H7 (cell line): Measurements from ENCODE around the gene GSG1L. TPM values are rescaled to one million over a fixed set of nuclear protein-coding genes. Genes with fewer than 3 reads are reported as not detected.

Experiments
- DNase-seq: peaks from one replicate; pipeline ENCODE4 v3.0.0; 2012
- H3K27me3 ChIP-seq: 2 replicates; pipeline ENCODE4 v1.6.0; 2011; ENCODE audit warnings: mild to moderate bottlenecking, low read length; ENCODE audit not compliant: control insufficient read depth, insufficient read depth
- H3K36me3 ChIP-seq: replicated peaks from 2 replicates; pipeline ENCODE4 v1.5.1; 2011; ENCODE audit warnings: low read length; ENCODE audit not compliant: control insufficient read depth, insufficient read depth
- H3K4me3 ChIP-seq: 2 replicates; pipeline ENCODE4 v1.5.1; 2011; ENCODE audit warnings: low read depth, mild to moderate bottlenecking, control low read depth, low read length, moderate library complexity; ENCODE audit not compliant: insufficient read depth
- total RNA-seq: library from RNA; depleted of rRNA; stranded (reverse); fragments of >200 nt; shearing (Covaris generic); gene quantifications from 2 replicates; pipeline ENCODE4 v1.2.3, GENCODE V29; 2014

The GSG1L gene
- total RNA-seq, 1 experiment from 2014 or later = not detected

DNA sequence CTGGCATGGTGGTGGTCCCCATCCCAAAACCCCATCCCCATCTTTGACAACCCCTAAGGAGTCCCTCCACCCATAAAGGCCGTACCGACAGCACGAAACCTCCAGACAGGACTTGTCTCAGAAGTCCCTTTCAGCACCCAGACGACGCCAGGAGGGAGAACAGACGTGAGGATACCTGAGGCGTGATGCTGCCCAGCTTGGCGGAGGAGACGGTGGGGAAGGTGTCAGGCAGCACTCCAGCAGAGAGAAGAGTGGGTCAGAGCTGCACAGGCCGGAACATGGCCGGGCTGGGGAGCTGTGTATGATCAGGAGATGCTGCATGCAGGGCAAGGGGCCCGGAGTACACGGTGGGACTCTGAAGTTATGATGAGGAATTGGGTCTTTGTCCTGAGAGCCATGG is 244.2 kb downstream of the GSG1L start:
- Histone ChIP-seq H3K27me3 (no peaks in the 10 kb centered on the region), H3K4me3 (no peak overlapping the region), H3K36me3 (no peaks in the 10 kb centered on the region)
- DNase-seq = no peak

DNA sequence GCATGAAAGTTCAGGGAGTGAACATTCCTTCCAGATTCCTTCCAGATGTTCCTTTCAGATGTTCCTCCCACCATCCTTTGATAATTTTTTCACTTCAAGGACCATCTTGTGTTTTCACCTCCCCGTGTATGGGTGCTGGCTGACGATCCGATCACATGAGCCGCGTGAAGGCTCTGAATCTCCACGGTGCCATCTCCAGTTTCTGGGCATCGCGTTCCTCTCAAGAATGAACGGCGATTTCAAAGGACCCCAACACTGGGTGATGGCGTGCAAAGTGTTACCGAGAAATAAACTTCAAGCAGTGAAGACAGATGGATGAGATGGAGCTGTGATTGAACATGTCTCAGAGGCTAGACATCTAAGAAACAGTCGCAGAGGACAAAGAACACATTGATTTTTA is 245.3 kb downstream of the GSG1L start:
- Histone ChIP-seq H3K36me3 (no peaks in the 10 kb centered on the region), H3K4me3 (no peak overlapping the region), H3K27me3 (no peaks in the 10 kb centered on the region)
- DNase-seq = no peak

DNA sequence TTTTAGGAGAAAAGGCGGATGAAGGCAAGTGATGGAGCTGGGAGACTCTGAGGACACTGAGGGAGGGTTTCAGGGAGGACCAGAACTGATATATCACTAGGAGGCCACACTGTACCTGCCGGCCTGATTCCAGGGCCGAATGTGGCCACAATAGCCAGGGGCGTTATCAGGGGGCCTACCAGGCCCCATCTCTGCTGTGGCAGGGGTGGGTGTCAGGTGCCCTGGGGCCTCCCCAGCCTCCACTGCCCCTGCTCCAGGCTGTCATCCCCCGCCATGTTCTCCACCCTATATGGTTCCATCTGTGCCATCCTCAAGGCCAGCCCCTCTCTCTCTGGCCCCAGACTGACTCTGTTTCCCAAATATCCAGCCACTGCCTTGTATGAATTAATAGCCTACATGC is 246.5 kb downstream of the GSG1L start:
- no peaks in the 10 kb centered on the region for H3K36me3 ChIP-seq
- no peak for DNase-seq
- H3K4me3 ChIP-seq = no peak overlapping the region
- H3K27me3 ChIP-seq = no peaks in the 10 kb centered on the region

DNA sequence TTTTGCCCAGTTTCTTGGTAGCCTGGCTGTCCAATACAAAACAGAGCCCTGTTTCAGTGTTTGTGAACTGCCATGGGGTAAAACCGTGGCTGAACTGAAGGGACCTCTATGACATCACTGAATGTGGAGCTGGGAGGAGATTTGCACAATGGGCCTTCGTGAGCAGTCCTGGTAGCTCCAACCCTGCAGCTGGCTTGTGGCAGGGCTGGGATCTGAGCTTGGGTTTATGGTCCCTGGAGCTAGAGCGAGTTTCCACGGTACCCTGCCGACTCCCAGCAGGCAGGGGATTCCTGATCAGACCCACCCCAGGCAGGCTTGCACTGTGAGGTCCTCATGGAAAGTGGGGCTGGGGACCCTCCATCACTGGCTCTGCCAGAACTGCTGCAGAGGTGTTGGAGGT is 247.0 kb downstream of the GSG1L start:
- DNase-seq = no peak
- no peaks in the 10 kb centered on the region for H3K36me3 ChIP-seq
- H3K27me3 ChIP-seq = no peaks in the 10 kb centered on the region
- H3K4me3 ChIP-seq = no peak overlapping the region

DNA sequence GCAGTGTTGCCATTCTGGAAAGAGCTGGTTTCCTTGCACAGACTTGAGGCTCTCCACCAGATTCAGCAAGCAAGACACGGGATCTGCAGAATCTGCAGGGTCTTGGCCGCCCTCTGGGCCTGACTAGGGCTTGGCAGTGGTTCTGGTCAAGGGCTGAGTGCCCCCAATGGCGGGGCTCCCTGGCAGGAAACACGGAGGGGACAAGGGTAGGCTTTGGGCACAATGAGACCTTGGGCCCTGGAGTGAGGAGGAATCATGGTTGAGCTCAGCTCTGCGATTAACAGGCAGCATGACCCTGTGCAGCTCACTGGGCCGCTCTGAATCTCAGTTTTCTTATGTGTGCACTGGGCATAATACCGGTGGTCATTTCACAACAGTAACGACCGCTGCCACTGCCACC is 249.9 kb downstream of the GSG1L start:
- Histone ChIP-seq H3K27me3 (no peaks in the 10 kb centered on the region), H3K4me3 (no peak overlapping the region), H3K36me3 (no peaks in the 10 kb centered on the region)
- no peak for DNase-seq

DNA sequence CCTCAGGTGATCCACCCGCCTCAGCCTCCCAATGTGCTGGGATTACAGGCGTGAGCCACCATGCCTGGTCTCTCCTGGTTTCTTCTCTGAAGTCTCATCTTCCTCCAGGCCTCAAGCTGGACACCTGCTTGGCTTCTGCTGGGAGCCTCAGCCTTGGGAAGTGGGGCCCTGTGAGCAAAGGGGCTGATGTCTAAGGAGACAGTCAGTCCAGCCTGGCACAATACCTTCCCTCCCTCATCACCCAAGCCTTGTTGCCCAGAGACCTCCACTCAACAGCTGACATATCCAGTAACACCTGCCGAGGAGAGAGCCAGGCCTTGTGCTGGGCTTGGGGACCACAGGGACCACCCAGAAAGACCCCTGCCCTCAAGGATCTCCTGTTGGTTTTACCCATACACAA is 251.6 kb downstream of the GSG1L start:
- DNase-seq = no peak
- H3K4me3 ChIP-seq = no peak overlapping the region

DNA sequence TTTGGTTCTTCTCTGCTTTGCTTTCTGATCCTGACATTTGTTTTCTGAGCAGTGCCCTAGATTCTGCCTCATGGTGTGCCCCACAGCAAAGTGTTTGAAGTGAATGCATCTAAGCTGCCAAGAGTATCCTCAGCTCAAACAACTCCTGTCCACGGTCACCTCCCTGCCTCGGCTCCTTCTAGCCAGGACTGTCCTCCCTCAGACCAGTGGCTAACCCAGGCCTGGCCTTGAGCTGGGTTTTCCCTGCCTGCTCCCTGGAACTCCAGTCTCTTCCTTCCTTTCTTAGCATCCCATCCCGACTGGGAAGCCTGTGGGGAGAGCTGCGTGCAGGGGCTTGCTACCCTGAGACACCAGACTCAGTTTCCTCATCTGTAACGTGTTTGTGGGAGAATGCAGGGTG is 256.5 kb downstream of the GSG1L start:
- H3K4me3 ChIP-seq = no peak overlapping the region
- no peak for DNase-seq
- H3K36me3 ChIP-seq = no peaks in the 10 kb centered on the region
- peaks cover 1% of the 10 kb centered on the region for H3K27me3 ChIP-seq

More for the DNA sequence above, 251.6 kb downstream of the GSG1L start:
- H3K36me3 ChIP-seq = no peaks in the 10 kb centered on the region
- no peaks in the 10 kb centered on the region for H3K27me3 ChIP-seq

DNA sequence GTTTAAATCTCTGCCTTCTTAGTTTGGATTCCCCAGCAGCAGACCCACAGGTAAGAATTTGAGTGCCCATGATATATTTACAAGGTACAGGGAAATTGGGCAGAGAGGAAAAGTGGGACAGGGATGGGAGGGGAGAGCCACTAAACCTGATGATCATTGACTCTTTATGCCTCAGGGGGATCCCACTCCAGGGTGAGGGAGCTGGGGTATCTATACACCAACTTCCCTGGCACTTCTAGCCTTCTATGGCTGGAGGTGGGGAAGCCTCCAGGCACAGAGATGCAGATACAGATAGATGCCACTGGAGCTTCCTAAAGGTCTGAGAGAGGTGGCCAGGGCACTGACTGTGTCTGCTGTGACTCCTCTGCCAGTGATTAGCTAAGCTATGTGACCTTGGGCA is 257.1 kb downstream of the GSG1L start:
- Histone ChIP-seq H3K4me3 (no peak overlapping the region), H3K36me3 (no peaks in the 10 kb centered on the region), H3K27me3 (peaks cover 1% of the 10 kb centered on the region)
- no peak for DNase-seq

DNA sequence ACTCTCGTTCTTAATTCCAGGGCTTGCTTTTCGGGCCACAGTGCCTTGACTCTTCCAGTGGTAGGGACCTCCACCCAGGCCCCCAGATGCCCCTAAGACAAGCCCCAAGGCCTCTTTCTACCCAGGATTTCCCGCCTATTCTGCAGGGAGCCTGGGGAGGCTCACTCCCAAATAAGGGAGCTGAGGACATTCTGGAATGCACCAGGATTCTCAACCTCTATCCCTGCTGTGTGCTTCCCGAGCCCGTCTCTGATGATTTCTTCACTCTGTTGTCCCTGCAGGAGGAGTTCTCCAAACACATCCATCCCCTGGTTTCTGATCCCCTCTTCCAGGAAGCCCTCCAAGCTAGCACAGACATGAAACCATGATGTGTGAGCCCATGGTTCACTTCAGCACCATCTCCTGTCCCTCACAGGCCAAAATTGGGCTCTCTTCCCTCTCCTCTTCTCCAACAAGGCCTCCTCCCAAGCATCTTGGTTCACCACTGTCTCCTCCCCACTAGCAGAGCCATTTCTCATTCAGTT is 257.6 kb downstream of the GSG1L start:
- DNase-seq = peak; percentile 77
- Histone ChIP-seq H3K4me3 (no peak overlapping the region), H3K36me3 (no peaks in the 10 kb centered on the region), H3K27me3 (peaks cover 1% of the 10 kb centered on the region)

DNA sequence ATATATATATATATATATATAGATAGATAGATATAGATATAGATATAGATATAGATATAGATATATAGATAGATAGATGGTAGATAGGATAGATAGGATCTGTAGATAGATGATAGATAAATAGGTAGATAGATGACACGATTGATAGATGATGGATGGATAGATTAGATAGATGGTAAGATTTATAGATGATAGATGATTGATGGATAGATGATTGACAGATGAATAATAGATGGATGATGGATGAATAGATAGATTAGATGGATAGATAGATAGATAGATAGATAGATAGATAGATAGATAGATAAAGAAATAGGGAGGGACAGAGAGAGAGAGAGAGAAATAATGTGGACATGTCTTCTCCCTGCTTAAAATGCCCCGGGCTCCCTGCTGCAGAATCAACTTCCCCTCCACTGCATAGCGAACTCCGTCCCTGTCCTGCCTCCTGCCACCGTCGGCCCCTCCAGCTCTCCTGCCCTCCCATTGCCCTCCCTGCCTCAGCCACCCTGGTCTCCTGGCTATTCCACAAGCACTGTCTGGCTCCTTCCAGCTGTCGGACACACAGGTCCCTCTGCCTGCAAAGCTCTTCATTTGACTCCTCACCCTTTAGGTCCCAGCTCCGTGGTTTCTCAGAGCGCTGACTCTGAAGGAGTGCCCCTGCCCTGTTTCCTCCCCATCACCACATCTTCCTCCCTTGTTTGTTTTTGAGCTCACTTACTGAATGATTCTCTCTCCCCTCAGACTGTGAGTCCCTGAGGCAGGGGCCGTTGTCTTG is 259.6 kb downstream of the GSG1L start:
- DNase-seq = peak; percentile 72
- Histone ChIP-seq H3K27me3 (peaks cover 1% of the 10 kb centered on the region), H3K36me3 (no peaks in the 10 kb centered on the region), H3K4me3 (peak overlapping the region; percentile 12; the same call in 1 of the 2 replicates)

DNA sequence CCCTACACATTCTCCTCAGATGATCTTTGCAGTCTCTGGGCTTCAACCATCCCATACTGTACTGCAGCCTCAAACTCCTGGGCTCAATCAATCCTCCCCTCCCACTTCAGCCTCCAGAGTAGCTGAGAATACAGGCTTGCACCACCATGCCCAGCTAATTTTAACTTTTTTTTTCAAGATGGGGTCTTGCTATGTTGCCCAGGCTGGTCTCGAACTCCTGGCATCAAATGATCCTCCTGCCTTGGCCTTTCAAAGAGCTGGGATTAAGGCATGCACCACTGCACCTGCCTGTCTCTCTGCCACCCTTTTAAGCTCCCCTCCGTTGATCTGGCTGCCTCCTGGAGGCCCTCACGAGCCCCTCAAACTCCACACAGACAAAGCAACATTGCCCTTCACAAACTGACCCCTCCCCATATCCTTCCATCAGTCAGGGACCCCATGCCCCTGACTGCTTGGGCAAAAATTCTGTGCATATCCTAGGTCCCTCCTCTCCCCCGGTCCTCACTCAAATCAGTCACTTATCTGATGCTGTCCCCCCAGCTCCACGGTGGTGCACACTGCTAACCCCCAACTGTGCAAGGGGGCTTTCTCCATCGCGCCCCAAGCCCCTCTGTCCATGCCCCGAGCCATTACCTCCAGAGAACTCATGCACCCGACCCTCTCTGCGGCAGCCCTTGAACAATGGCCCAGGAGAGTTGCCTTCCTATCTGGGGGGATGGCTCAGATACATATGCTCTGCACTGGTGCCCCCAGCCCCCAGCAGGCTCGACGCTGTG is 260.7 kb downstream of the GSG1L start:
- H3K4me3 ChIP-seq = no peak overlapping the region
- DNase-seq = no peak
- H3K27me3 ChIP-seq = peaks cover 1% of the 10 kb centered on the region
- H3K36me3 ChIP-seq = no peaks in the 10 kb centered on the region

DNA sequence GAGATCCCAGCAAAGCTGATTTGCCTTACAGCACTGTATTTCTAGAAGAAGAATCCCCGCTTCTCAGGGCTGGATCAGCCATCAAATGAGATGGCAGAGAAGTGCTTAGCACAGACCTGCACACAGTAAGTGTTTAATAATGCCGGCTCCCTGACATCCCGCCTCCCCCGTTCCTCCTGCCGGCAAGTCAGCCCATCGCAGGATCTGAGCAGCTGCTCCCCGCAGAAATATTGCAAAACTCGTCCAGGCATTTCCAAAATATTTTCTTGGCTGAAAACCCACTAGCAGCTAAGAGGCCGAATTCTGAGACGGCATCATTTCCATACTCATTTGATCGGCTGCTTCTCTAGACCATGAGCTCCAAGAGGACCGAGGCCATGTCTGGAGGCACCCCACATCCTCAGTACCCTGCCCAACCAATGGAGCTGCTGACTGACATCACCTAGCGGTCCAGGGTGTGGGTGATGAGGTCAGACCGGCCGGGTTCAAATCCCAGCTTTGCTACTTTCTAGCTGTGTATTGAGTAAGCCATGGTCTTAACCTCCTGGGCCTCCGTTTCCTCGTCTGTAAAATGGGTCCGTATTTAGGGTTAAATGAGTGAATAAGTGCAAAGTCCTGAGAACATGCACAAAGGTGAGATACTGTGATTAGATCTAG is 262.1 kb downstream of the GSG1L start:
- Histone ChIP-seq H3K4me3 (no peak overlapping the region), H3K27me3 (peaks cover 1% of the 10 kb centered on the region), H3K36me3 (no peaks in the 10 kb centered on the region)
- no peak for DNase-seq

DNA sequence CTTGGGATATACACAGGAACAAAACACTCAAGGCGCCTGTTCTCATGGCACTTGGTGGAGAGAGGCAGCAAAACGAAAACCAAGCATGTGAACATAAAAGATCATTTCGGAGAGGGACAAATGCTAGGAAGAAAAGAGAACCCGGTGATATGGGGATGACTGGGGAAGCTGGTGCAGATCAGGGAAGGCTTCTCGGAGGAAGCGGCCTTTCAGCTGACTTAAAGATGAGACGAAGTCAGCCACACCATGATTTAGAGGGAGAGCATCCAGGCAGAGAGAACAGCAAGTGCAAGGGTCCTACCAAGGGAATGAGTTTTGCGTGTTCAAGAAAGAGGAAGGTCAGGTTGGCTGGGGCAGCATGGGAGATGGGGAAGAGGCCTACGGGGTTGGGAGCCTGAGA is 262.7 kb downstream of the GSG1L start:
- H3K4me3 ChIP-seq = no peak overlapping the region
- no peaks in the 10 kb centered on the region for H3K36me3 ChIP-seq
- H3K27me3 ChIP-seq = peaks cover 1% of the 10 kb centered on the region
- no peak for DNase-seq

DNA sequence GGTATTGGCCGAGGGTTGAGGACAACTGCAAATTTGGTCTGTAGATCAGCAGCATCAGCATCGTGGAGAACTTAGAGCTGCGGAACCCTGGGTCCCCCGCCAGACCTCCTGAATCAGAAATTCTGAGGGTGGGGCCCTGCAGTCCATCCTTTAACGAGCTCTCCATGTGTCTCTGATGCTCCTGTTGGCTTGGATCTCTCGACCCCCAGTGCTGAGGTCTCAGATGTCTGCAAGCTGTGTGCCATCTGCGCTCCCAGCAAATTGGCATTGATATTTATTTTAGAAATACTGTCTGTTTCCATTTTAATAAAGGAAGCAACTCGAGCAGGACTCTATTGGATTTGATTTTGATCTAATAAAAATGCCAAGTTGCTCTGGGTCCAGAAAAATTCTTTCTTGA is 263.6 kb downstream of the GSG1L start:
- peaks cover 1% of the 10 kb centered on the region for H3K27me3 ChIP-seq
- H3K4me3 ChIP-seq = no peak overlapping the region
- no peaks in the 10 kb centered on the region for H3K36me3 ChIP-seq
- no peak for DNase-seq

DNA sequence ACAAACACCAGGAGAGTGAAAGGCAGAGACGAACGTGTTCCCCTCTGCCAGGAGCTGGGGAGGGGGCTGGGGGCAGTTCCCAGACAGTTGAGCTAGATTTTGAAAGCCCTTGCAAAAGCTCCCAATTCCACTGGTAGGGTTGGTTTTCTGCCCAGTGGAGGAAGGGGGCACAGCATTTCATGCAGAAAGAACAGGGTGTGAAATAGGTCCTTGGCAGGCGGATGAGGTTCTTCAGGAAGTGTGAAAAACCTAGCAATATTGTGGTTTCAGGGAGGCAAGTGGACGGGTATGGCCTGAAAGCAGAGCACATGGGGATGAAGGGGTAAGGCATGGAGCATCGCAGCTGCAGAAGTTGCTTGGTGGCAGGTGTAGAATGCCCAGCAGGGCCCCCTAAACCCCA is 265.3 kb downstream of the GSG1L start:
- no peak for DNase-seq
- Histone ChIP-seq H3K4me3 (no peak overlapping the region), H3K36me3 (no peaks in the 10 kb centered on the region), H3K27me3 (no peaks in the 10 kb centered on the region)
